HS-27A (cell line): Measurements from ENCODE around the gene HDAC6.
"Not testable (repeated sequence)": the region's sequence is repeated elsewhere in the genome, so short reads cannot be mapped to it uniquely, and the experiment has no call there.

Experiments
- DNase-seq: peaks from one replicate; pipeline ENCODE4 v3.0.0-alpha.2; 2012; ENCODE audit warnings: low read depth, missing footprints

The HDAC6 gene

GRCh38 chrX:48789366-48790220 is 12.3 kb upstream of the HDAC6 start:
- DNase-seq = no peak

- no peak for DNase-seq
Measured at GRCh38 chrX:48790477-48790876, 11.4 kb upstream of the HDAC6 start.

GRCh38 chrX:48791063-48791820 is 10.6 kb upstream of the HDAC6 start:
- DNase-seq = no peak

GRCh38 chrX:48792219-48792618 is 9.6 kb upstream of the HDAC6 start:
- DNase-seq = no peak

- no peak for DNase-seq
Measured at GRCh38 chrX:48793935-48794334, 7.9 kb upstream of the HDAC6 start.

- DNase-seq = no peak
Measured at GRCh38 chrX:48794340-48794910, 7.4 kb upstream of the HDAC6 start.

- no peak for DNase-seq
Measured at GRCh38 chrX:48794911-48795515, 6.9 kb upstream of the HDAC6 start.

- DNase-seq = no peak
Measured at GRCh38 chrX:48798318-48798717, 3.5 kb upstream of the HDAC6 start.

- no peak for DNase-seq
Measured at GRCh38 chrX:48800574-48801279, 1.1 kb upstream of the HDAC6 start.

- DNase-seq = peak; percentile 55
Measured at GRCh38 chrX:48802089-48802904, 430 bp downstream of the HDAC6 start.

GRCh38 chrX:48802905-48803200 is 986 bp downstream of the HDAC6 start:
- no peak for DNase-seq

- no peak for DNase-seq
Measured at GRCh38 chrX:48806081-48806480, 4.2 kb downstream of the HDAC6 start.

GRCh38 chrX:48813644-48814043 is 11.8 kb downstream of the HDAC6 start:
- no peak for DNase-seq

- no peak for DNase-seq
Measured at GRCh38 chrX:48814722-48815121, 12.9 kb downstream of the HDAC6 start.

- DNase-seq = no peak
Measured at GRCh38 chrX:48815266-48815665, 13.4 kb downstream of the HDAC6 start.

GRCh38 chrX:48816014-48816810 is 14.3 kb downstream of the HDAC6 start:
- DNase-seq = no peak

GRCh38 chrX:48818098-48818497 is 16.2 kb downstream of the HDAC6 start:
- DNase-seq = no peak

- no peak for DNase-seq
Measured at GRCh38 chrX:48818866-48819265, 17.0 kb downstream of the HDAC6 start.

GRCh38 chrX:48819394-48819793 is 17.5 kb downstream of the HDAC6 start:
- DNase-seq = not testable (repeated sequence)

- no peak for DNase-seq
Measured at GRCh38 chrX:48823053-48823452, 21.2 kb downstream of the HDAC6 start.
